SK-N-SH (cell line): ENCODE results near the gene SYNE2. TPM values are rescaled to one million over a fixed set of nuclear protein-coding genes. Genes with fewer than 3 reads are reported as not detected.

Experiments used
- CTCF ChIA-PET: fragments of 300-600, 350-600 bp; formaldehyde crosslinking; extraction: SDS; loops from one replicate; lab custom pipeline; 2021; lab: Yijun Ruan, JAX
- POLR2A ChIA-PET: fragments of 350-600 bp; sonication (Branson Sonifier 250); formaldehyde crosslinking; extraction: SDS; loops from one replicate; lab custom pipeline; 2020; ENCODE audit warnings: antibody characterized with exemption, inconsistent platforms; lab: Yijun Ruan, JAX
- DNase-seq: peaks from one replicate; pipeline ENCODE4 v3.0.0; 2012
- H2AFZ ChIP-seq: fragments of 200-600 bp; sonication (generic); 2 replicates; pipeline ENCODE4 v1.8.1; 2016; ENCODE audit warnings: antibody characterized with exemption, mild to moderate bottlenecking, low read depth
- H3F3A ChIP-seq: fragments of 200-600 bp; sonication (generic); replicated peaks from 2 replicates; pipeline ENCODE3; 2016; ENCODE audit warnings: antibody characterized with exemption, mild to moderate bottlenecking; ENCODE audit not compliant: insufficient read depth
- H3K27ac ChIP-seq, 2 experiments: fragments of 200-500 bp in 1 of 2; fragments of 200-600 bp in 1 of 2; sonication (Bioruptor generic) in 1 of 2; sonication (generic), shearing (Covaris generic) in 1 of 2; 2 replicates each; pipeline versions ENCODE4 v1.5.1 to v1.6.1; 2014 to 2016; ENCODE audit warnings: low read depth in 2 of 2, inconsistent platforms in 1 of 2, low read length in 1 of 2, mild to moderate bottlenecking in 1 of 2, mixed read lengths in 1 of 2
- H3K27me3 ChIP-seq: fragments of 200-600 bp; sonication (generic), shearing (Covaris generic); 2 replicates; pipeline ENCODE4 v1.6.1; 2016; ENCODE audit warnings: mixed run types; ENCODE audit not compliant: insufficient read depth
- H3K36me3 ChIP-seq, 2 experiments: fragments of 200-500 bp in 1 of 2; fragments of 200-600 bp in 1 of 2; sonication (Bioruptor generic) in 1 of 2; sonication (generic) in 1 of 2; replicated peaks in 1 of 2; 2 replicates each; pipeline versions ENCODE3 to v1.5.1; 2014 to 2016; ENCODE audit warnings: low read length in 1 of 2, mild to moderate bottlenecking in 1 of 2; ENCODE audit not compliant: insufficient read depth in 2 of 2, control insufficient read depth in 1 of 2
- H3K4me1 ChIP-seq, 2 experiments: fragments of 200-500 bp in 1 of 2; fragments of 200-600 bp in 1 of 2; sonication (Bioruptor generic) in 1 of 2; sonication (generic), shearing (Covaris generic) in 1 of 2; 2 replicates each; pipeline versions ENCODE4 v1.5.1 to v1.6.1; 2014 to 2016; ENCODE audit warnings: low read depth in 1 of 2, low read length in 1 of 2, mixed run types in 1 of 2; ENCODE audit not compliant: insufficient read depth in 2 of 2, control insufficient read depth in 1 of 2
- H3K4me2 ChIP-seq: fragments of 200-600 bp; sonication (generic), shearing (Covaris generic); 2 replicates; pipeline ENCODE4 v1.6.1; 2017; ENCODE audit warnings: mixed run types
- H3K4me3 ChIP-seq, 2 experiments: fragments of 200-500 bp in 1 of 2; fragments of 200-600 bp in 1 of 2; sonication (Bioruptor generic) in 1 of 2; sonication (generic), shearing (Covaris generic) in 1 of 2; 2 replicates each; pipeline versions ENCODE4 v1.5.1 to v1.8.1; 2014 to 2016; ENCODE audit warnings: low read depth in 2 of 2, inconsistent platforms in 1 of 2, low read length in 1 of 2, mild to moderate bottlenecking in 1 of 2, mixed read lengths in 1 of 2, moderate library complexity in 1 of 2
- H3K79me2 ChIP-seq: fragments of 200-600 bp; sonication (generic); 2 replicates; pipeline ENCODE4 v1.8.1; 2017; ENCODE audit warnings: mild to moderate bottlenecking; ENCODE audit not compliant: insufficient read depth
- H3K9ac ChIP-seq: fragments of 200-600 bp; sonication (generic); 2 replicates; pipeline ENCODE4 v1.6.1; 2017; ENCODE audit warnings: mixed run types
- H3K9me2 ChIP-seq: fragments of 200-600 bp; sonication (generic); 2 replicates; pipeline ENCODE4 v1.6.1; 2017; ENCODE audit warnings: mixed run types
- H3K9me3 ChIP-seq: fragments of 200-600 bp; sonication (generic); 2 replicates; pipeline ENCODE4 v1.6.1; 2017; ENCODE audit warnings: mixed run types, mild to moderate bottlenecking, moderate library complexity
- H4K20me1 ChIP-seq: fragments of 200-600 bp; sonication (generic); 2 replicates; pipeline ENCODE4 v1.6.1; 2017; ENCODE audit warnings: mild to moderate bottlenecking, mixed run types; ENCODE audit not compliant: insufficient read depth
- FOSL2 ChIP-seq: IDR thresholded peaks from 2 replicates; pipeline ENCODE4 v1.4.0; 2012; ENCODE audit warnings: low read depth, mild to moderate bottlenecking, moderate library complexity, borderline replicate concordance
- IRF3 ChIP-seq: fragments of 150-350 bp; IDR thresholded peaks from 2 replicates; pipeline ENCODE4 v1.6.1; 2016; ENCODE audit warnings: mild to moderate bottlenecking, low read depth, low read length
- JUND ChIP-seq: IDR thresholded peaks from 2 replicates; pipeline ENCODE4 v1.4.0; 2012
- MAX ChIP-seq: IDR thresholded peaks from 2 replicates; pipeline ENCODE4 v1.4.0; 2012; ENCODE audit warnings: low read depth
- NFIC ChIP-seq: IDR thresholded peaks from 2 replicates; pipeline ENCODE4 v1.4.0; 2012; ENCODE audit warnings: borderline replicate concordance
- PBX3 ChIP-seq: IDR thresholded peaks from 2 replicates; pipeline ENCODE4; 2012
- POLR2AphosphoS5 ChIP-seq: IDR thresholded peaks from 2 replicates; pipeline ENCODE4 v1.6.1; 2012; ENCODE audit warnings: low read depth, low read length
- RFX5 ChIP-seq: IDR thresholded peaks from 2 replicates; pipeline ENCODE4 v1.6.1; 2012; ENCODE audit warnings: mild to moderate bottlenecking, improper control_type of control experiment, low read length
- TCF12 ChIP-seq: IDR thresholded peaks from 2 replicates; pipeline ENCODE4 v1.4.0; 2012
- USF2 ChIP-seq: fragments of 150-350 bp; IDR thresholded peaks from 2 replicates; pipeline ENCODE4 v1.6.1; 2017; ENCODE audit warnings: antibody characterized with exemption, low read length, low read depth, borderline replicate concordance
- WGBS: methylation state at CpG from one replicate; pipeline ENCODE4 v1.1.6; 2017; ENCODE audit warnings: low lambda C conversion rate; 5-methylcytosine and 5-hydroxymethylcytosine counted together
- polyA plus RNA-seq, 3 experiments: library from polyadenylated mRNA; depleted of rRNA; stranded (reverse); fragments of >200 nt; gene quantifications; 2 replicates each; pipeline ENCODE4 v1.2.3, GENCODE V29; 2012
- TF ChIP-seq, protein P1 (sequence below): IDR thresholded peaks from 2 replicates; pipeline ENCODE4 v1.4.0; 2012; ENCODE audit warnings: low read depth, borderline replicate concordance
- TF ChIP-seq, protein P2 (sequence below): IDR thresholded peaks from 2 replicates; pipeline ENCODE4 v1.4.0; 2012; ENCODE audit warnings: low read depth, borderline replicate concordance

The SYNE2 gene
- polyA plus RNA-seq, 1 of the 3 experiments (the other 2 are of a cell fraction): 7.1 TPM

- H3K36me3 ChIP-seq: no peaks in the 10 kb centered on the region
- no peaks in the 10 kb centered on the region for H4K20me1 ChIP-seq
- H3F3A ChIP-seq: no peaks in the 10 kb centered on the region
- 0 out of 4 replicates have a peak overlapping the region, but pooled peaks of 1 of the 2 experiments have one; percentile 15 for H3K27ac ChIP-seq
- no peak overlapping the region for H2AFZ ChIP-seq
- CTCF ChIA-PET: no interaction called here
- H3K79me2 ChIP-seq: no peaks in the 10 kb centered on the region
- no peaks in the 10 kb centered on the region for H3K27me3 ChIP-seq
- POLR2A ChIA-PET: no interaction called here
- no peak overlapping the region for H3K4me3 ChIP-seq
- peaks cover 0 to 6% of the 10 kb centered on the region in 2 experiments; a peak in 2 of 4 replicates for H3K4me1 ChIP-seq
- TF ChIP-seq POLR2AphosphoS5 (no peak), IRF3 (no peak), PBX3 (no peak), TCF12 (no peak)
- TF ChIP-seq, protein P1, sequence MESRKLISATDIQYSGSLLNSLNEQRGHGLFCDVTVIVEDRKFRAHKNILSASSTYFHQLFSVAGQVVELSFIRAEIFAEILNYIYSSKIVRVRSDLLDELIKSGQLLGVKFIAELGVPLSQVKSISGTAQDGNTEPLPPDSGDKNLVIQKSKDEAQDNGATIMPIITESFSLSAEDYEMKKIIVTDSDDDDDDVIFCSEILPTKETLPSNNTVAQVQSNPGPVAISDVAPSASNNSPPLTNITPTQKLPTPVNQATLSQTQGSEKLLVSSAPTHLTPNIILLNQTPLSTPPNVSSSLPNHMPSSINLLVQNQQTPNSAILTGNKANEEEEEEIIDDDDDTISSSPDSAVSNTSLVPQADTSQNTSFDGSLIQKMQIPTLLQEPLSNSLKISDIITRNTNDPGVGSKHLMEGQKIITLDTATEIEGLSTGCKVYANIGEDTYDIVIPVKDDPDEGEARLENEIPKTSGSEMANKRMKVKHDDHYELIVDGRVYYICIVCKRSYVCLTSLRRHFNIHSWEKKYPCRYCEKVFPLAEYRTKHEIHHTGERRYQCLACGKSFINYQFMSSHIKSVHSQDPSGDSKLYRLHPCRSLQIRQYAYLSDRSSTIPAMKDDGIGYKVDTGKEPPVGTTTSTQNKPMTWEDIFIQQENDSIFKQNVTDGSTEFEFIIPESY: no peak
- no peak overlapping the region for H3K4me2 ChIP-seq
- no peak for DNase-seq
- WGBS: 97% methylated on average over 3 of the region's 3 CpGs
- H3K9me3 ChIP-seq: no peaks in the 10 kb centered on the region
- no peaks in the 10 kb centered on the region for H3K9me2 ChIP-seq
- H3K9ac ChIP-seq: no peak overlapping the region
Observed at GRCh38 chr14:64190974-64191502, 338.2 kb downstream of the SYNE2 start.

DNA sequence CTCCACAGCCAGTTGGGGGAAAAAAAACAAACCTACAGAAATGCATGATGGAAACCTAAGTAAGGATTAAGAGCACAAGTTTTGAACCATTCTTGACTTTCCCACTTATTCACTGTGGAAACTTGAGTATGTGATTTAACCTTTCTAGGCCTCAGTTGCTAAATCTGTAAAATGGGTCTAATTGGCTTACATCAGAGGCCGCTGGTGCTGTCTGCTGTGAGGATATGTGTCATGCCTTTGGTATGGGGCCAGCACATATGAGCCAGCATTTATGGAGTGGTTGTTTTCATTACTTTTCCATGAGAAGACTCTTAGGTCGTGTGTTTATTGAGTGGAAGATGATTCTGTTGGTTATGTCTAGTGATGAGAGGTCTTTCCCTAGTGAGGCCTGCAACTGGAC lies 339.0 kb downstream of the SYNE2 start:
- Histone ChIP-seq H3K79me2 (no peaks in the 10 kb centered on the region), H3K9ac (no peak overlapping the region), H3K4me2 (no peak overlapping the region), H2AFZ (no peak overlapping the region), H3K27ac (peak overlapping the region in 1 of 2 experiments; percentile 30; a peak in 2 of 4 replicates), H3K9me2 (no peaks in the 10 kb centered on the region), H3K36me3 (no peaks in the 10 kb centered on the region), H3K27me3 (no peaks in the 10 kb centered on the region), H3K4me3 (no peak overlapping the region), H3F3A (no peaks in the 10 kb centered on the region), H3K4me1 (peaks cover 2 to 6% of the 10 kb centered on the region in 2 experiments; a peak in 3 of 4 replicates), H3K9me3 (no peaks in the 10 kb centered on the region), H4K20me1 (no peaks in the 10 kb centered on the region)
- 18% methylated on average over 2 of the region's 2 CpGs for WGBS
- CTCF ChIA-PET: no interaction called here
- POLR2A ChIA-PET: no interaction called here
- DNase-seq: no peak
- peak; percentile 31; the same call in 1 of the 2 replicates for TF ChIP-seq NFIC
- TF ChIP-seq FOSL2: peak; percentile 39; the same call in 1 of the 2 replicates
- TF ChIP-seq TCF12: peak; percentile 17; the same call in 1 of the 2 replicates
- peak; percentile 18; the same call in 1 of the 2 replicates for TF ChIP-seq JUND
- TF ChIP-seq, protein P2, sequence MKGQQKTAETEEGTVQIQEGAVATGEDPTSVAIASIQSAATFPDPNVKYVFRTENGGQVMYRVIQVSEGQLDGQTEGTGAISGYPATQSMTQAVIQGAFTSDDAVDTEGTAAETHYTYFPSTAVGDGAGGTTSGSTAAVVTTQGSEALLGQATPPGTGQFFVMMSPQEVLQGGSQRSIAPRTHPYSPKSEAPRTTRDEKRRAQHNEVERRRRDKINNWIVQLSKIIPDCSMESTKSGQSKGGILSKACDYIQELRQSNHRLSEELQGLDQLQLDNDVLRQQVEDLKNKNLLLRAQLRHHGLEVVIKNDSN: no peak
- no peak for TF ChIP-seq MAX
- TF ChIP-seq RFX5: no peak
- no peak for TF ChIP-seq USF2
